SU-DHL-6 (cell line): ENCODE measurements around the gene GLE1.
A peak's percentile ranks its signal among the peaks of the same experiment; 100 is the strongest.

Source experiments
- H2AFZ ChIP-seq: fragments of 200-600 bp; sonication (generic); 2 replicates; pipeline ENCODE4 v1.6.1; 2014; ENCODE audit warnings: low read depth, mild to moderate bottlenecking, moderate library complexity, mixed read lengths, antibody characterized with exemption, low read length; ENCODE audit not compliant: severe bottlenecking
- H3F3A ChIP-seq: fragments of 200-600 bp; shearing (Covaris generic); 2 replicates; pipeline ENCODE4 v1.6.0; 2016; ENCODE audit warnings: antibody characterized with exemption, mild to moderate bottlenecking; ENCODE audit not compliant: insufficient read depth
- H3K27ac ChIP-seq: fragments of 200-600 bp; sonication (generic); 2 replicates; pipeline ENCODE4 v1.5.1; 2016; ENCODE audit warnings: low read depth, mild to moderate bottlenecking, low read length, moderate library complexity, mixed read lengths
- H3K27me3 ChIP-seq: fragments of 200-600 bp; sonication (generic), shearing (Covaris generic); 2 replicates; pipeline ENCODE4 v1.6.0; 2014; ENCODE audit warnings: mild to moderate bottlenecking, low read length
- H3K36me3 ChIP-seq: fragments of 200-600 bp; sonication (generic); 2 replicates; pipeline ENCODE4 v1.6.1; 2014; ENCODE audit warnings: mild to moderate bottlenecking, low read length, mixed read lengths
- H3K4me2 ChIP-seq: fragments of 300-600, 200-600 bp; shearing (Covaris generic), sonication (generic); 2 replicates; pipeline ENCODE4 v1.6.0; 2014; ENCODE audit warnings: low read length, low read depth, mild to moderate bottlenecking; ENCODE audit not compliant: poor library complexity, severe bottlenecking
- H3K4me3 ChIP-seq: fragments of 200-600 bp; sonication (generic); 2 replicates; pipeline ENCODE4 v1.5.1; 2014; ENCODE audit warnings: antibody characterized with exemption, low read length, mild to moderate bottlenecking, mixed read lengths; ENCODE audit not compliant: insufficient read depth, poor library complexity, severe bottlenecking
- H3K79me2 ChIP-seq: fragments of 200-600 bp; sonication (generic); 2 replicates; pipeline ENCODE4 v1.6.1; 2014; ENCODE audit warnings: mild to moderate bottlenecking, low read length, moderate library complexity; ENCODE audit not compliant: insufficient read depth
- H3K9ac ChIP-seq: fragments of 200-600 bp; sonication (generic); 2 replicates; pipeline ENCODE4 v1.7.0; 2014; ENCODE audit warnings: mild to moderate bottlenecking, low read length
- H3K9me2 ChIP-seq: fragments of 200-600 bp; sonication (generic); replicated peaks from 2 replicates; pipeline ENCODE4 v1.6.1; 2014; ENCODE audit warnings: low read length; ENCODE audit not compliant: insufficient read depth
- H3K9me3 ChIP-seq: fragments of 200-600 bp; sonication (generic); 2 replicates; pipeline ENCODE4 v1.6.1; 2014; ENCODE audit warnings: low read length, mixed read lengths; ENCODE audit not compliant: insufficient read depth
- H4K20me1 ChIP-seq: fragments of 200-600 bp; sonication (generic); 2 replicates; pipeline ENCODE4 v1.6.1; 2014; ENCODE audit warnings: low read depth, mild to moderate bottlenecking, antibody characterized with exemption, low read length, moderate library complexity, mixed read lengths
- CTCF ChIP-seq: fragments of 200-600 bp; sonication (generic); IDR thresholded peaks from one replicate; pipeline ENCODE4 v1.5.1; 2017; ENCODE audit warnings: antibody characterized with exemption, mild to moderate bottlenecking, low read length, moderate library complexity; ENCODE audit not compliant: insufficient read depth, poor library complexity, severe bottlenecking
- EZH2phosphoT487 ChIP-seq: fragments of 200-600 bp; sonication (generic), shearing (Covaris generic); conservative IDR thresholded peaks from 2 replicates; pipeline ENCODE4 v1.6.1; 2018; ENCODE audit warnings: mild to moderate bottlenecking, antibody characterized with exemption, low read length, moderate library complexity, mixed read lengths

GLE1 gene

GRCh38 chr9:128550770-128551656, 46.5 kb downstream of the GLE1 start:
- H4K20me1 ChIP-seq: peaks cover 14% of the 10 kb centered on the region
- TF ChIP-seq CTCF (no peak), EZH2phosphoT487 (no peak)
- H3K4me2 ChIP-seq: peak overlapping the region; percentile 99
- H3K9me2 ChIP-seq: no peaks in the 10 kb centered on the region
- no peaks in the 10 kb centered on the region for H3K9me3 ChIP-seq
- peak overlapping the region; percentile 94 for H3K4me3 ChIP-seq
- no peak overlapping the region for H3K27ac ChIP-seq
- no peaks in the 10 kb centered on the region for H3K36me3 ChIP-seq
- H3K79me2 ChIP-seq: peaks cover 34% of the 10 kb centered on the region
- H2AFZ ChIP-seq: peak overlapping the region; percentile 99
- H3K9ac ChIP-seq: peak overlapping the region; percentile 98
- H3K27me3 ChIP-seq: no peaks in the 10 kb centered on the region
- no peaks in the 10 kb centered on the region; the same call in 1 of the 2 replicates for H3F3A ChIP-seq

- no peaks in the 10 kb centered on the region; the same call in 1 of the 2 replicates for H3F3A ChIP-seq
- no peaks in the 10 kb centered on the region for H3K27me3 ChIP-seq
- peak overlapping the region; percentile 99 for H3K4me2 ChIP-seq
- H4K20me1 ChIP-seq: peaks cover 18% of the 10 kb centered on the region
- no peak for TF ChIP-seq CTCF
- TF ChIP-seq EZH2phosphoT487: no peak
- no peaks in the 10 kb centered on the region for H3K9me2 ChIP-seq
- peak overlapping the region; percentile 94 for H3K4me3 ChIP-seq
- no peaks in the 10 kb centered on the region for H3K9me3 ChIP-seq
- H3K9ac ChIP-seq: peak overlapping the region; percentile 98
- H3K36me3 ChIP-seq: no peaks in the 10 kb centered on the region
- H2AFZ ChIP-seq: peak overlapping the region; percentile 99
- H3K27ac ChIP-seq: peak overlapping the region; percentile 39
- peaks cover 41% of the 10 kb centered on the region for H3K79me2 ChIP-seq
Measured at GRCh38 chr9:128551657-128552152, 47.2 kb downstream of the GLE1 start.

GRCh38 chr9:128552153-128552743, 47.7 kb downstream of the GLE1 start, which contains the start of gene SPTAN1:
SPTAN1 (plus strand) TSS chr9:128552587; CDS start chr9:128566741, 14,154 bp downstream.
- Histone ChIP-seq H3K79me2 (peaks cover 47% of the 10 kb centered on the region), H3K9me2 (no peaks in the 10 kb centered on the region), H3K4me3 (peak within 1 kb of the TSS; percentile 94), H4K20me1 (peaks cover 21% of the 10 kb centered on the region), H3K9me3 (no peaks in the 10 kb centered on the region), H2AFZ (peak within 1 kb of the TSS; percentile 99), H3K4me2 (peak within 1 kb of the TSS; percentile 99), H3F3A (no peaks in the 10 kb centered on the region; the same call in 1 of the 2 replicates), H3K36me3 (no peaks in the 10 kb centered on the region), H3K27ac (peak within 1 kb of the TSS; percentile 39), H3K9ac (peak within 1 kb of the TSS; percentile 98), H3K27me3 (no peaks in the 10 kb centered on the region)
- TF ChIP-seq CTCF (no peak), EZH2phosphoT487 (no peak)
